Superior temporal gyrus (tissue), 1 donor: ENCODE data around the gene INTS3.

Experiments used
- DNase-seq: peaks from one replicate; pipeline ENCODE4 v3.0.0-alpha.2; 2016; ENCODE audit errors: extremely low spot score

INTS3 gene

DNA sequence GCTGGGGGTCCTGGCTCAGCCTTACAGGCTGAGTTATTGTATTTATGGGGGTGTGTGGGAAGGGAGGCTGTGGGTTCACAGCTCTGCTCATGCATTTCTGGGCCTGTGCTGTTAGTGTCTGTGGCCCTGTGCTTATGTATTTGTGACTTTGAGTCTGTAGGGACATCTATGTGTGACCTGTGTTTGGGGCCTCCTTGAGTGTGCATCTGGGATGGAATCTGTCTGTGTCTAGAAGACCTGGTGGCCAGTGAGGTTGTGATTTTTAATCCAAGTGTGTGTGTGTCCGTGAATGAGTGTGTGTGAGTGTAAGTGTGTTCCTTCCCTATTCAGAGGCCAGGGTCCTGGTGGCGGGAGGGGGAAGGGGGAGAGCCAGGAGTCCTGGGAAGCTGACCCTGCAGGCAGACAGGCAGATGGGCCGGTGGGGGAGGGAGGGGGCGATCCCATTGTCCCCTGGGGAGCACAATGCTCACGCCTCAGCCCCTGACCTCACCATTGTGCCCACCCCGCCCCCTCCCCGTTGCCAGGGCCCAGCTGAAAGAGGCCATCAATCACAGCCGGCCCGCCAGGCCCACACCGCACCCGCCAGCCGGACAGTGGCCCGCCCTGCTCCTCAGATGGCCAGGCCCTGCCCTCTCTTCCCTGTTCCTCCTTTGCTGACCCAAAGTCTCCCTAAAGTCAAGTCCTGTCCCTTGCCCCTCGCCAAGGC is 66.9 kb downstream of the INTS3 start:
- DNase-seq: no peak

DNA sequence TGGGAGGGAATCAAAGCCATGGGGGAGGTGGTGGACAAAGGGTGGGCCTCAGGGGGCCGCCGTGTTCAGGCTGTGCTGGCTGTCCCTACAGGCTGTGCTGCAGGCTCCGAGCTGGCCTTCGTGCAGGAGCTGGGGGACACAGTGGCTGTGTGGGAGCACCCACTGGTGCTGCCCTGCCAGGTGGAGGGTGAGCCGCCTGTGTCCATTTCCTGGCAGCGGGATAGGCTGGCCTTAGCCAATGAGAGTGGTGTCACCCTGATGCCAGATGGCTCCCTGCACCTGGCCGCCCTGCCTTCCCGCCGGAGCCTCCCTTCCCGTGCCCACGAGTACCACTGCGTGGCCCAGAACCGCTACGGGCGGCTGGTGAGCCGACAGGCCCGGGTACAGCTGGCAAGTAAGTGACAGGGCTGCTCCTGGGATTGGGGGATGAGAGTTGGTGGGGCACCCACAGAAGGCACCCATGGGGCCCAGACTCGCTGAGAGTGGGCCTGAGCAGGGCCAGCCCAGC is 67.5 kb downstream of the INTS3 start:
- DNase-seq: no peak

DNA sequence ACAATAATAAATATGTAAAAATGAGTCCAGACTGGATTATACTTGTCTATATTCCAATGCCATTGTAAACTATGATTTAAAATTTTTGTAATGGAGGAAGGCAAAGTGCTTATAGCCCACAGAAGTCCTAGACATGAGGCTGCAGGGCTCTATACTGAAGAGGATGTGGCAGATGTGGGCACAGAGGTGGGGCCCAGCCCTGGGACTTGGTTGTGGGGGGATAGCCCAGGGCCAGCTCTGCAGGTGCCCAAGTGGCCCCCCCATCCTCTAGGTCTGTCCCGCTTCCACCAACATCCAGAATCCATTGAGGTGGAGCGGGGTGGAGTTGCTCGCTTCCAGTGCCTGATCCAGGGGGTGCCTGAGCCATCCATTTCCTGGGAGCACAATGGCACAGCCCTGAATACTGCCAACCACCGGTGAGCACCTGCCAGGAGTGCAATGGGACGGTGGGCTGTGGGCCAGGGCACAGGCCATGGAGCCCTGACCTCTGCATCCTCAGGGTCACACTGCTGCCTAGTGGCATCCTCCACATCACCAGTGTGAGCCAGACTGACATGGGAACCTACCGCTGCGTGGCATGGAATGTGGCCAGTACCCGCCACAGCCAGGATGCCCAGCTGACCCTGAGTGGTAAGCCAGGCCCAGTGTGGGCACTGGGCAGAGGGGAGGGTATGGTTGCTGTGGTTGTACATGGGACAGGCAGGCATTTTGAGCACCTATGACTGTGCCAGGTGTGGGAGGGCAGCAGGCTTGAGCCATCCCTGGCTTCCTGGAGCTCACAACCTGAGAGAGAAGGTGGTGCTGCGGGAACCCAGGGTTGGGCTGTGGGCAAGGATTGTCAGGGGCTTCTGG is 68.3 kb downstream of the INTS3 start:
- no peak for DNase-seq

DNA sequence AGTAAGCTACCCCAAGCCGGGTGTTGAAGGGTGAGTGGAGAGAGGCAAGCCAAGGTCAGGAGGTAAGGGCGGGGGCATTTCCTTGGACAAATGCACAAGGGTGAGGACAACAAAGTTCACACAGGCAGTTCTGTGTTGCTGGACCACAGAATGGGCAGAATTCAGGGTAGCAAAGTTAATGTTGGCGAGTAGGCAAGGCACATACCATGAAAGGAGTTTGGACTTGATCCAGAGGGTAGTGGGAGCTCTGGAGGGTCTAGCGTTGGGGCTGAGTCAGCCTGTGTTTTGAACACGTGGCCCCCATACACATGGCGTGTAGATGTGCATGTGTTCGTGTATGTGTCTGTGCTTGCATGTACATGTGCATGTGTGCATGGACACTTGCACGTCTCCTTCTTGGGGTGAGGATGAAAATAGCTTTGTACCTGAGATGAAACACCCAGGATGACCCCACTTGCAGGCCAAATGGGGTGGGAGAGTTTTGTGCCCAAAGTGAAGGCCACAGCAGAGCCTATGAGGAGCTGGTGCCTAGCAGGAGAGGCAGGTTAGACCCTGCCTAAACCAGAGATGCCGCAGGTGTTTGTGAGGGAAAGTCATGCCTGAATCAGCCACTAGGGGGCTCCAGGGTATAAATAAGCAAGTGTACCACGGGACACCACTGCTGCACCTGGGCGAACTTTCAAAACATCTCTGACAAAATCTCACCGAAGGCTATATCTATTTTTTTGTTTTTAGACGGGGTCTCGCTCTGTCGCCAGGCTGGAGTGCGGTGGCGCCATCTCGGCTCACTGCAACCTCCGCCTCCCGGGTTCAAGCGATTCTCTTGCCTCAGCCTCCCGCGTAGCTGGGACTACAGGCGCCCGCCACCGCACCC is 69.2 kb downstream of the INTS3 start:
- peak; percentile 84 for DNase-seq

DNA sequence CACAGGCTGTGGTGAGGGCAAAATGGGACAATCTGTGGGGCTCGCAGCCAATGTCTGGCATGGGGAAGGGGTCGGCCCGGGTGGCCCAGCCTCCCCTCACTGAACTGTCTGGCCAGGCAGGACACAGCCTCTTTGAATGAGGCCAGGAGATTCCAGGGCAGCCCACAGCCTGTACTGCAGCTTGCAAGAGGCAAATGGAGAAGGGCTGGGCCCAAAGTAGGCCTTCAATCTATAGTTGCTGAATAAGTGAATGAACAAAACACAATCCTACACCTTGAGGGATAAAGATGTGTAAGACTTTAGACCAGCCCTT is 70.6 kb downstream of the INTS3 start:
- no peak for DNase-seq

DNA sequence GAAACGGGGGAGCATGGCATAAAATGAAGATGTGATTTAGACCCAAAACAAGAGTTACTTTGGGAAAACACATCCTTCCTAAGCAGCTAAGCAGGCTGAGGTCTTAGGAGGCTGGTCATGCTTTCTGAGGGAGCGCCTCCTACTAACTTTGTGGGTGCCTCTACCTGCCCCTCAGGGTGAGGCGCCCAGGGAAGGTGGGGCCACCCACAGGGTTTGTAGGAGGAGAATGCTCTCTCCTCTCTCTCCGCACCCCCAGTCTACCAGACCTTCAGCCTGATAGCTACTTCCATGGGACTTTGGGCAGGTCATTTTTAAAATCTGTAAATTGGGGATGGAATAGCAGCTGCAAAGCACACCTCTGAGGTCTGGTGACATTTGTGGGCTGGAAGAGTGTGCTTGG is 71.2 kb downstream of the INTS3 start:
- DNase-seq: no peak

DNA sequence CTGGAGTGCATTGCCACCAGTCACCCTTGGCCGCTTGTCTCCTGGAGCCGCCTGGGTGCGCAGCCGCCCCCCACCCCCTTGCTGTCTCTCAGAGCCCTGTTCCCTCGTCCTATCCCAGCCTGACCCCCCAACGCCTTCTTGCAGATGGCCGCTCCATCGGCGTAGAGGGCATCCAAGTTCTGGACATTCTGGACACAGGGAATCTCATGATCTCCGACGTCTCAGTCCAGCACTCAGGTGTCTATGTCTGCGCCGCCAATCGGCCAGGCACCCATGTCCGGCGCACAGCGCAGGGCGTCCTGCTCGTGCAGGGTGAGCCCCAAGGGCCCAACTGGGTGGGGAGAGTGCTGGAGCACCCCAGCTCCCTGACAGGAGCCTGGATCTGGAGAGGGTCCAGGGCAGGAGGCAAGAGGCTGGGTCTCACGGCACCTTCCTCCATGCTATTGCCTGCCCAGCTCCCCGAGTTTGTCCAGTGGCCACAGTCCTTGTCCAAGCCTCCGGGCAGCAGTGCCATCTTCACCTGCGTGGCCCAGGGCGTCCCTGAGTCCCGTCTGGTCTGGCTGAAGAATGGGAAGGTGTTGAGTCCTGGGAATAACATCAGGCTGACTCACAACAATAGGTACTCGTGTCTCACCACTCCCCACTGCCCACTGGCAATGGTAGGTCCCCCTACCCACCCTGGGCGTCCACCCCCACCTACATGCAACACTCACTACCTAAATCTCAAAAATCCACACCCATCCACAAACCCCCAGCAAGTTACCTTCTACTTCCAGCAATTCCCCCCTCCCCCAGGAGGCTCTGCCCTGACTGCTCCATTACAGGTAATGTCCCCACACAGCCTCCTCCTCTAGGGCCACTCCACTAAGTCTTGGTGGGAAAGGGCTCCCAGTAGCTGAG is 72.0 kb downstream of the INTS3 start:
- DNase-seq: no peak

DNA sequence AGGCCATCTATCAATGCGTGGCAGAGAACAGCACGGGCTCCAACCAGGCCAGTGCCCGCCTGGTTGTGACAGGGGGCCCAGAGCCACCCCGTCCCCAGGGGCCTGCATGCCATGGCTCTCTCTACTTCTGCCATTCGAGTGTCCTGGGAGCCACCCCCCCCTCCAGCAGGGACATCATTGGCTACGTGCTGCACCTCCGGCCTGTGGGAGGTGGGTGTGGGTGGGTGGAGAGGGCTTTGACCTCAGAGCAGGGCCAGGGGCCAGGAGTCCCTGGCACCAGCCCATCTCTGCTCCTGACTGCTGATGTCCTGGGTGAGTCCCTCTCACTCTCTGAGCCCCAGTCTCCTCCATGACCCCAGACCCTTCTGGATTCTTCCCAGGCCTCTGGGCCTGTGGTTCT is 72.7 kb downstream of the INTS3 start:
- DNase-seq: no peak

DNA sequence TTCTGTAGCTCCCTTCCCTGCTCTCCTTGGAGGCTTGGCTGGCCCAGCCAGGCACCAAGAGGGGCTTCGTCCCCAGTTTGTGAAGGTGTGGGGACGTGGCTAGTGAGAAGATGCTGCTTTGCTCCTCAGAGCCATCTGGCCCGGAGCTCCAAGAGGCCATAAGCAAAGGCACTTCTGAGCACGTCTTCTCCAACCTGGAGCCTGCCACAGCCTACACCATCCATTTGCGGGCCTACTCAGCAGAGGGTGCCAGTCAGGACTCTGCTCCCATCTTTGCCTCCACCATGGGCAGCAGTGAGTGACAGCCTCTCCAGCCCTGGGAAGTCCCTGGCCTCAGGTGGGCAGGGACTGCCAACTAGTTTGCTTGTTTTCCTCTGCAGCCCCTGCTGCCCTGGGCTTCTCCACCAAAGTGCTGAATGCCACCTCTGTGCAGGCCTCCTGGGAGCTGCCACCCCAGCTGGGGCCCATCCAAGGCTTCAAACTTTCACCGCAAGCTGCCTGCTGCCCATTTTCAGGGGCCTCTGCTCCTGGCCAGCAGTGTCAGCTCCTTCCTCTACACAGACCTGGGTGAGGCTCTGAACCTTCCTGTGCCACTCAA is 73.3 kb downstream of the INTS3 start:
- DNase-seq: no peak

DNA sequence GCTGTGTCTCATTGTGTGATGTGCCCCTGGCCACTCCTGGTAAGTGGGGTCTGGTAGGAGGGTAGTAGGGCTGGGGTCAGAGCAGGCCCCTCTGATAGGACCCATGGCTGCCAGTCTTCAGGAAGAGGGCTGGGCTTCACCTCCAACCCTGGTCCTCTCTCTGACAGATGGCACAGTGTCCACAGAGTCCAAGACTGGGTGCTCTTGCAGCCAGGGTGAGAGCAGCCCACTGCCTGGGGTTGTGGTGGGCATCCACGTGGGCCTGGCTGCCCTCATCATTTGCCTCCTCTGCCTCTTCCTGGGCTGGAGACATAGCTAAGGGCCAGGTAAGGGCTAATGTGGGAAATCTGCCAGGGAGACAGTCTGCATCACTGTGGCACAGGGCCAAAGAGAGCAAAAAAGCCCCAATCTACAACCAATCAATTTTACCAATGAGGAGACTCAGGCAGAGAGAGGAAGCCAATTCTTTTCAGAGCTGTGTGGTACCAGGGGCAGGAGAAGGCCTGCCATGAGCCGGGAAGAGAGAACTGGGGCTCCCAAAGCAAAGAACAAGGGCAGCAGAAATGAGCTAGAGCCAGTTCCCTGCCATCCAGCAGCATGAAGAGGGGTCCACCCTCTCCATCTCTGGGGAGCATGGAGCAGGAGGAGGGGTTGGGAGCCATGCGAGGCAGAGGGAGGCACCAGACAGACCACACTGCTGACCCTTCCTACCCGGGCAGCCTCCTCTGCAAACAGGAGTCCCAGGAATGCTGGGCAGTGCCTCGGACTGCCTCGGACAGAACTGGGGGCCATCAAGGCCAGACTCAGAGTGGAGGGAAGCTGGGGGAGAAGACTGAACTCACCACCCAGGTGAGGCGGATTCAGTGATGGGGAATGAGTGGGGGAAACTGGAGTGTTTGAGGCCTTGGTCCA is 74.2 kb downstream of the INTS3 start:
- no peak for DNase-seq

DNA sequence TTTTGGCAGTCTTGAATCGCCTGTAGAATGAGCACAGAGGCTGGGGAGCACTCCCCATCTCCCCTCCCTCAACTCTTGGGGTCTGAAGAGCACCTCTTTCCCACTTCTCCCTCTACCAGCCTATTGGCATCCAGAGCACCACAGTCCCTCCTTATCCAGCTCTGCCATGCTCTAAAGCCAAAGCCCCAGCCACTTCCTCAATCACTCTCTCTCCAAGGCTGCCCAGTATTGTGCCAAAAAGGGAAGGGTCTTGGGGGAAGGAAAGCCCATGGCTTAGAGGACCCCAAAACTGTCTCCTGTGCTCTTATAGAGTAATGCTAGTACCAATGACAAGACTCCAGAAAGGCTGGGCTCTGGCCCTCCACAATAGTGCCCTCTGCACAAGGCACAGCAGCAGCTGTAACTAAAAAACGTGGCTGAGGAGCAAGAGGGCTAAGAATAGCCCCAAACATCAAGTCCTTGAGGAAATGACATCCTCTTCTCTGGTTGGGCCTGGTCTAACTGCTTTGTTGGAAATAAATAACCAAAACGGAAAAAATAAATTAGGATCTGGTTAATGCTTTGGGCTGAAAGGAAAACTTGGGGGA is 75.7 kb downstream of the INTS3 start:
- no peak for DNase-seq

DNA sequence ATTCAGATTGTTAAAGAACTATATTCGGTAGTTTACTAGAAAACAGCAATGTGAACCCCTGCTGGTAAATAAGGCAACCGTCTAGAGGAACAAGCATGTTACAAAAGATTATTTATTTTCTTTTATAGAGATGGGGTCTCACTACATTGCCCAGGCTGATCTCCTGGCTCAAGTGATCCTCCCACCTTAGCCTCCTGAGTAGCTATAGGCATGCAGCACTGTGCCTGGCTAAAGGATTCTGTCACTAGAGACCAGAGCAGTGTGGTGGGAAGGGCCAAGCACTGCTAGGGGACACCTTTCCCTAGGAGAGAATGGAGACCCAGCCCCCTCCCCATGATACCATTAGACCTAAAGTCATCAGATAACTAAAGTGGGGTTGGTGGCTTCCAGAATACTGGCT is 76.3 kb downstream of the INTS3 start:
- DNase-seq: no peak

DNA sequence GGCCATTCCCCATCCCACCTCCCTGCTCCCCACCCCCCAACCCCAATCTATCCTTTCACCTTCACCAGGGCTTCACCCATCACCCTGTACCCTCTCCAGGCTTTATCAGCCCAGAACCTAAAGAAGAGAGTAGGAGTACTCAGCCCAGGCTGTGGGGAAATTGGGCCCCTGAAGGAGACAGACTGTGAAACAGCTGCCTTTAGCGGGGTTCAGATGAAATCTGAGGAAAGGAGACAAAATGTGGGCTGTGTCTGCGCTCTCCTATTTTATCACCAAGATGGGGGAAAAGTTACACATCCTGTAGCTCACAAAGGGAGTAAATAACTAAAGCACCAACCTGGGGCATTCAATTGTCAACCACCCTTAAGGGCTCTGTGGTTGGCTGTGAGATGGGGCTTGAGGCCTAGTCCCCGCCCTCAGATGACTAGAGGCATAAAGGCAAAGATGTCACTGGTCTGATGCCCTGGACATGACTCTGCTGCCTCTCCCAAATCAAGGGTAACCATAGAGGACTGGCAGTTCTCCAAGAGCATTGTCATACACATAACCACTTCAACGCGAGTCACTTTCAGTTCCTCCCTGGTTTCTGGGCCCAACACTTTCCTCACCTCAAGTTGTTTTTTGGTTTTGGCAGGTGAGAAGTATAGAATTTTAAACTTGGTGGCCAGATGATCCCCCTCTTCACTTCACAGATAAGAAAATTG is 77.3 kb downstream of the INTS3 start:
- DNase-seq: peak; percentile 21

DNA sequence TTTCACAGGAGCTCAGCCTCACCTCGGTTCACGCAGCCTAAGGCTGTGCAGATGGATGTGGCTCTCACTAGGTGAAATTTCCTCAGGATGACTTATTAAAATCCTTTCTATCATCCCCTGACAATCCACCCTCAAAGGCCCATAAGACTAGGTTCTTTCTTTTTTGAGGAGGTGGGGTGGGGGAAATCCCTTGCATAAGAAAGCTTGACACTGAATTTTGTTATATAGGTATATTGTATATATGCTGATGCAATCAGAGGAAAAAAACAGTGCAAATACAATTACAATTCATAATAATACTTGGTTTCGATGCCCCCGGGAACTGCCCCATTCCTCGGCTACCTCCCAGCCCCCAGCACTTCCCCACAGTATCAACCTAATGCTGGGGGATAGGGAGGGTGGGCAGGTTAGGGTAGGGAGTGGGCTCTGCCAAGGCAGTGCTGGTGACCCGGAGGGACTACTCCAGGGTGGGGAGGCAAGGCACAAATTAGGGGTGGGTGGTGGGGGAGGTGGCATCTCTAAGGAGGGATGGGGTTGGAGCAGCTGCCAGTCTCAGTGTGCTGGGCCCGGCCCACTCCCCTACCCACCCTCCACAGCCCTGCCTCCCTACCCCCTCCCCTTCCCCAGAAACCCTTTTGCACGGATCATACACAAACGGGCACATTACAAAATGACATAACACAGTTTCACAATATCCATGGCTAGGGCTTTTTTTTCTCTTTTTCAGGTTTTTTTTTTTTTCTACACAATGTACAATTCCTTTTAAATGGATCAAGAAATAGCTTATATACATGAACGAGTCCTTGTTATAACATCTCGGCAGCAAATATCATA is 78.3 kb downstream of the INTS3 start:
- no peak for DNase-seq

DNA sequence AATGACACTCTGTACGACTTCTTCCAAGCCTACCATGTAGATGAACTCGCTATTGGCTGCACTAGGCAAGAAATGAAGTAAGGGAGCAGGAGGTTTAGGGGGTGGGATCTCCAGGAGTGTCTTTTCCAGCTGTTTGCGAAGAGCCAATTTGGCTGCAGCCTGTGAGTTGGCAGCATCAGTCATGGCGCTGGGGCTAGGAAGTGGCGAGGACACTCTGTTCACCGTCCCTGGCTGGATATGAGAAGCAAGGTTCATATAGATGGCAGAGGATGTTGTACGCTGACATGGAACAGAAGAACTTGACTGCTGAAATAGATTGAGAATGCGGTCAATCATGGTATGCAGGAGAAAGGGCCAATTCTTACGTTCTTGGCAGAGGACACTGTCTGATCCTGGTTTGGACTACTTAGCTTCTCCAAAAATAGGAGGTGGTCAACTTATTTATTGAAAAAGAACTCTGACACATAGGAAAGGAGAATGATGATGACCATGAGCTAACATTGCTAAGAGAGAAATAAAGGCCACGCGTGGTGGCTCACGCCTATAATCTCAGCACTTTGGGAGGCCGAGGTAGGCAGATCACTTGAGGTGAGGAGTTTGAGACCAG is 88.5 kb downstream of the INTS3 start:
- no peak for DNase-seq

DNA sequence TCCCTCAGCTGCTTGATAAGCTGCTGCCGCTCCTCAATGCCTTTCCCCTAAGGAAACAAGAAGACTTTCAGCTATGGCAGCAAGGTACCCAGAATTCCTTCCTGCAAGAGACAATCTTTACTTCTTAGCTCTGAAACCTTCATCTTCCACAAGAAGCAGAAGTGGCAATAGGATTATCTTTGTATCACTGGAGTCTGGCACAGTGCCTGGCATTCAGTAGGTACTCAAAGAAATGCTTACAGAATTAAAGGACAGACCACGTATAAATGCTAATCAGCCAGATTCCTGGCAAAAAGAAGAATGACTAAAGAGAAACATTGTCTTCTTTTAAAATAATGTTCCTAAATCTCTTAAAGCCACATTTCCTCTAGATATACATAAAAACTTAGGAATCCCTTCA is 91.0 kb downstream of the INTS3 start:
- no peak for DNase-seq
